ENCODE data around the gene OSMR.

- TF ChIP-seq CTCF (conservative IDR thresholded peaks at IDR 0.05; ENCODE audit: low read depth, low read length), result no peak
- no peak for TF ChIP-seq EZH2 (IDR thresholded peaks at IDR 0.05; ENCODE audit: borderline replicate concordance, low read depth, low read length, poor library complexity, severe bottlenecking)
Observed at GRCh38 chr5:38808666-38809343, 37.0 kb upstream of the OSMR start.

Measured in A673 (cell line).